Calu3 (cell line): ENCODE results near the gene GAL3ST2. TPM values are rescaled to one million over a fixed set of nuclear protein-coding genes. Genes with fewer than 3 reads are reported as not detected.

Source experiments
- BruUV-seq: library from RNA; stranded (reverse); fragments of 400-500 nt; replicated peaks from 2 replicates; lab custom pipeline; 2021; lab: Mats Ljungman, UMichigan
- CTCF ChIA-PET: fragments of 300-600 bp; sonication (Branson Sonifier 250); formaldehyde crosslinking; loops from one replicate; lab custom pipeline; 2022; ENCODE audit warnings: antibody characterized with exemption; lab: Charles Lee
- DNase-seq: peaks from one replicate; pipeline ENCODE4 v3.0.0; 2022
- H3K27ac Mint-ChIP-seq: one replicate; pipeline ENCODE4 v1.8.0; 2022; ENCODE audit warnings: mixed read lengths; ENCODE audit not compliant: unreplicated experiment
- H3K27me3 Mint-ChIP-seq: one replicate; pipeline ENCODE4 v1.8.0; 2022; ENCODE audit warnings: mixed read lengths; ENCODE audit not compliant: unreplicated experiment
- H3K36me3 Mint-ChIP-seq: one replicate; pipeline ENCODE4 v1.8.0; 2022; ENCODE audit warnings: mild to moderate bottlenecking, moderate library complexity, mixed read lengths; ENCODE audit not compliant: insufficient read depth, unreplicated experiment
- H3K4me1 Mint-ChIP-seq: one replicate; pipeline ENCODE4 v1.8.0; 2022; ENCODE audit warnings: mild to moderate bottlenecking, low read depth, mixed read lengths; ENCODE audit not compliant: unreplicated experiment
- H3K4me3 Mint-ChIP-seq: one replicate; pipeline ENCODE4 v1.8.0; 2022; ENCODE audit warnings: mild to moderate bottlenecking, low read depth, moderate library complexity, mixed read lengths; ENCODE audit not compliant: unreplicated experiment
- H3K9me3 Mint-ChIP-seq: one replicate; pipeline ENCODE4 v1.8.0; 2022; ENCODE audit warnings: low read depth, mixed read lengths; ENCODE audit not compliant: unreplicated experiment
- intact Hi-C: fragments of 100-400 bp; cut with micrococcal nuclease; formaldehyde crosslinking; loops from one replicate; pipeline ENCODE4 v1.10.0; 2022; ENCODE audit not compliant: unreplicated experiment
- total RNA-seq: library from RNA; stranded (reverse); gene quantifications from 2 replicates; pipeline ENCODE4 v1.2.3, GENCODE V29; 2022
- TF ChIP-seq, protein P1 (sequence below): fragments of 200-600 bp; IDR thresholded peaks from one replicate; pipeline ENCODE4 v1.8.0; 2022; ENCODE audit warnings: antibody characterized with exemption; ENCODE audit not compliant: unreplicated experiment

GAL3ST2 gene
- total RNA-seq, 1 experiment from 2014 or later = not detected

DNA sequence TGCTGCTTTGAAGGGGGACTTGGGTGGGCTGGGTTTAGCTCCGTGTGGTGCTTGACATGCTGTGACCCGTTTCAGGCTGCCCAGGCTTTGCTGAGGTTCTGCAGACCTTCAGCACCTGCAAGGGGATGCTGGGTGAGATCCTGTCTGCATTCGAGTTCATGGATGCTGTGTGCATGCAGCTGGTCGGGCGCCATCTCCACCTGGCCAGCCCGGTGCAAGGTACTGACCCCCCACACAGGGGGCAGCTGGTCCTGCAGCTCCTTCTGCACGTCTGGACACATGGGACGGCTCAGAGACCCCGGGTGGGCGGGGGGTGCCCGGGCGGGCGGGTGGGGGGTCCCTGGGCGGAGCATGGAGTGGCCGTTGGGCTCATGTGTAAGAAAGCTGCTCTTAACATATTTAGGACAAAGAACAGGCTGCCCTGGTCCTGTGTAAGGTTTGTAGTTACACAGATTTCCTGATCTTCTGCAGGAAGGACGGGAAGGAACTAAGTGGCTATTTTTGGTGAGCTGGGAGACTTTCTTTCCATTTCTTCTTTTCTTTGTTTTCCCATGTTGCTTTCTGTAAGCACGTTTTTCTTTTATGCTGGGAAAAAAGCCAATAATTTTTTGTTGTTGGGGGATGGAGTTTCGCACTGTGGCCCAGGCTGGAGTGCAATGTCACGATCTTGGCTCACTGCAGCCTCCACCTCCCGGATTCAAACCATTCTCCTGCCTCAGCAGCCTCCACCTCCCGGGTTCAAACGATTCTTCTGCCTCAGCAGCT, 26.4 kb upstream of the GAL3ST2 start:
- intact Hi-C loops = no loop called here
- Mint-ChIP-seq H3K27ac (no peak overlapping the region), H3K9me3 (peaks cover 4% of the 10 kb centered on the region), H3K36me3 (peaks cover 30% of the 10 kb centered on the region), H3K4me3 (no peak overlapping the region), H3K27me3 (no peaks in the 10 kb centered on the region), H3K4me1 (no peaks in the 10 kb centered on the region)
- TF ChIP-seq, protein P1, sequence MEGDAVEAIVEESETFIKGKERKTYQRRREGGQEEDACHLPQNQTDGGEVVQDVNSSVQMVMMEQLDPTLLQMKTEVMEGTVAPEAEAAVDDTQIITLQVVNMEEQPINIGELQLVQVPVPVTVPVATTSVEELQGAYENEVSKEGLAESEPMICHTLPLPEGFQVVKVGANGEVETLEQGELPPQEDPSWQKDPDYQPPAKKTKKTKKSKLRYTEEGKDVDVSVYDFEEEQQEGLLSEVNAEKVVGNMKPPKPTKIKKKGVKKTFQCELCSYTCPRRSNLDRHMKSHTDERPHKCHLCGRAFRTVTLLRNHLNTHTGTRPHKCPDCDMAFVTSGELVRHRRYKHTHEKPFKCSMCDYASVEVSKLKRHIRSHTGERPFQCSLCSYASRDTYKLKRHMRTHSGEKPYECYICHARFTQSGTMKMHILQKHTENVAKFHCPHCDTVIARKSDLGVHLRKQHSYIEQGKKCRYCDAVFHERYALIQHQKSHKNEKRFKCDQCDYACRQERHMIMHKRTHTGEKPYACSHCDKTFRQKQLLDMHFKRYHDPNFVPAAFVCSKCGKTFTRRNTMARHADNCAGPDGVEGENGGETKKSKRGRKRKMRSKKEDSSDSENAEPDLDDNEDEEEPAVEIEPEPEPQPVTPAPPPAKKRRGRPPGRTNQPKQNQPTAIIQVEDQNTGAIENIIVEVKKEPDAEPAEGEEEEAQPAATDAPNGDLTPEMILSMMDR = no peak
- DNase-seq = no peak
- CTCF ChIA-PET = no interaction called here
- no TSS peak for BruUV-seq

DNA sequence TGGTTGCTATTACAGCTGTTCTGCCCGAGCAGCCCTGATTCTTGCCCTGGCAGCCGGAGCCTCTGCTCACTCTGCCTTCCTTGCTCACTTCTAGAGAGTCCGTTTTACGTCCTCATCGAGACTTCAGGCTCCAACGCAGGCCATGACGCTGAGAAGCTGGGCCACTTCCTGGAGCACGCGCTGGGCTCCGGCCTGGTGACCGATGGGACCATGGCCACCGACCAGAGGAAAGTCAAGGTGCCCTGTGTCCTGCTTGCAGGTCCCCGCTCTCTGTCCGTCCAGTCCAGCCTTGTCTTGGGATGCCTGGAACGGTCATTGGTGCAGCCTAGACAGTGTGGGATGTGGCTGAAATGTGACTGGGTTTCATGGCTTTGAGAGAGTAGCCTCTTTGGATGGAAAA, 25.5 kb upstream of the GAL3ST2 start:
- Mint-ChIP-seq H3K4me3 (no peak overlapping the region), H3K4me1 (no peaks in the 10 kb centered on the region), H3K36me3 (peaks cover 26% of the 10 kb centered on the region), H3K27ac (no peak overlapping the region), H3K9me3 (peaks cover under 1% of the 10 kb centered on the region), H3K27me3 (no peaks in the 10 kb centered on the region)
- DNase-seq = no peak
- BruUV-seq = no TSS peak
- TF ChIP-seq, protein P1 = no peak
- CTCF ChIA-PET = no interaction called here
- intact Hi-C loops = no loop called here

DNA sequence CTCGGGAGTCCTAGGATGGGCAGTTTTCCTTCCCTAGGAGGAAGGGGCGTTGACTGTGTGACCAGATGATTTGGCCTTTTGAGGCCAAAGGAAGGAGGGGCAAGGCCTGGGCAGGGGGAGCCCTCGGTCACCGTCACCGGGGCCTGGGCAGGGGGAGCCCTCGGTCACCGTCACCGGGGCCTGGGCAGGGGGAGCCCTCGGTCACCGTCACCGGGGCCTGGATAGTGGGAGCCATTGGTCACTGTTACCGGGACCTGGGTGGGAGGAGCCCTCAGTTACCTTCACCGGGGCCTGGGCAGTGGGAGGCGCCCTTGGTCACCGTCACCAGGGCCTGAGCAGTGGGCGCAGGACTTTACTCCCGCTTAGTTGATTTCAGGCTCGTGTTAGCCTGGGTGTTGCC, 24.8 kb upstream of the GAL3ST2 start:
- TF ChIP-seq, protein P1 = no peak
- no TSS peak for BruUV-seq
- CTCF ChIA-PET = no interaction called here
- no peak for DNase-seq
- Mint-ChIP-seq H3K4me3 (no peak overlapping the region), H3K9me3 (no peaks in the 10 kb centered on the region), H3K4me1 (no peaks in the 10 kb centered on the region), H3K27me3 (no peaks in the 10 kb centered on the region), H3K36me3 (peaks cover 24% of the 10 kb centered on the region), H3K27ac (no peak overlapping the region)
- intact Hi-C loops = no loop called here

DNA sequence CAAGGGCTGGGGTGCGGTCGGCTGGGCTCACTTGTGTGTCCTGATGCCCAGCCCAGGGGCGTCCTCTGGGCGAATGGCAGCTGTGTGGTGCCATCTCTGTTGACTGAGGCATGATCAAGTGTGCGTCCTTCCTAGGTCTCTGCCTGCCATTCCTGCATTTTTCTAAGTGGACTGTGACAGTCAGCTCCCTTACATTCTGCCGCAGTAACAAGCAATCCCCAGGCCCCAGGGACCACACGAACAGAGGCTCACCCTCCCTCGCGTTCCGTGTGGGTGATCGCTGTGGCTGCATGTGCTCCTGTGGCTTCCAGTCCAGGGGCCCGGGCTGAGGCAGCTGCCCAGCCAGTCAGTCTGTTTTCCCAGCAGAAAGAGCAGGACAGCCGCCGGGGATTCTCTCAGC, 24.4 kb upstream of the GAL3ST2 start:
- H3K27ac Mint-ChIP-seq = no peak overlapping the region
- no TSS peak for BruUV-seq
- CTCF ChIA-PET = no interaction called here
- TF ChIP-seq, protein P1 = no peak
- peaks cover 24% of the 10 kb centered on the region for H3K36me3 Mint-ChIP-seq
- H3K27me3 Mint-ChIP-seq = no peaks in the 10 kb centered on the region
- intact Hi-C loops = no loop called here
- H3K9me3 Mint-ChIP-seq = no peaks in the 10 kb centered on the region
- no peaks in the 10 kb centered on the region for H3K4me1 Mint-ChIP-seq
- DNase-seq = no peak
- H3K4me3 Mint-ChIP-seq = no peak overlapping the region
